ENCODE data around the gene NELL1. TPM values are rescaled to one million over a fixed set of nuclear protein-coding genes. Genes with fewer than 3 reads are reported as not detected.

The NELL1 gene
- total and polyA plus RNA-seq, 2 experiments from 2014 or later: 8.9 to 20.1 TPM

DNA sequence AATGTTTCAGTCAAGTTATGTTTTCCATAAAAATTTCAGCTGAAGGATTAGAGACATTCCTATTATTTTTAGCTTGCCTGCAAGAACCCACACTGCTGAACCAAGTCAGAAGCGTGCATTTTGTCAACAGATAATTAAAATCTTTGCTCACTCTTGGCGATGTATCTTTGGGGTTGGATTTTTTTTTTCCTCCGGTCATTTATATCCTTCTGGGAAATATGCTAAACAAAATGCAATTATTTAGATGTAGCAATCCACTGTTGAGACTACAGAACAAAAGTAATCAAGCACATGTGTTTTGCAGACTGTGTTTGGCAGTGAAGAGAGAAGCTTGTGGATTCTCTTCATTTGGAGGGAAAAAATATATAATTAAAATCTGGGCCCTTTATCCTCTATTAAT lies 15.3 kb upstream of the NELL1 start:
- no peak for DNase-seq (ENCODE audit: low spot score)
- Histone ChIP-seq H2AFZ (no peak overlapping the region), H3K4me2 (no peak overlapping the region), H3K4me1 (ENCODE audit: insufficient read depth) (peaks cover 3% of the 10 kb centered on the region), H4K20me1 (ENCODE audit: insufficient read depth, poor library complexity, severe bottlenecking) (no peaks in the 10 kb centered on the region), H3K9me3 (ENCODE audit: low read depth) (no peaks in the 10 kb centered on the region), H3K27me3 (peaks cover 26% of the 10 kb centered on the region), H3K4me3 (no peak overlapping the region), H3K27ac (no peak overlapping the region), H3K9me2 (replicated peaks; ENCODE audit: insufficient read depth) (no peaks in the 10 kb centered on the region), H3K36me3 (replicated peaks; ENCODE audit: insufficient read depth, low read depth) (no peaks in the 10 kb centered on the region), H3K79me2 (no peaks in the 10 kb centered on the region)
- 68% methylated on average over 3 of the region's 3 CpGs for WGBS (ENCODE audit: low lambda C conversion rate, missing lambda C conversion rate)
- TF ChIP-seq CTCF (IDR thresholded peaks at IDR 0.05; ENCODE audit: poor library complexity) (no peak), EZH2phosphoT487 (IDR thresholded peaks at IDR 0.05; ENCODE audit: low read depth, severe bottlenecking, unreplicated experiment) (no peak), EZH2 (IDR thresholded peaks at IDR 0.05; ENCODE audit: borderline replicate concordance) (no peak)

DNA sequence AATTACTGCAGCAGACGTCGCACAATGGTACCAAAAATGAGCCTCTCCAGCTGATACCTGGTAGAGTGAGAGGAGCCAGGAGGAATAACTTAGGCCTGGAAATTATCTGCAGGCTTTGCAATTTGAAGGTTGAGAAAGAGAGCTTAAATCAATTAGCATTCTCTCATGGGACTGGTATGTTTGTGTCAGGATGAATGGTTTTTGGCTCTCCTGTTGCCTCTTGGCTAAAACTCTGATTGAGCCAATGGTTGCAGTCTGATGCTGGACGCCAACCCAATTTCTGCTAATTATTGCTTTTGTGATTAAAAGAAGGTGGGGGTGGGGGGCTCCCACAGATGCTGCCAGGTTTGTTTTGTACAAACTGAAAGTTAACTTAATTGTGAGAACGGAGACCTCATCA lies 12.5 kb upstream of the NELL1 start:
- Histone ChIP-seq H4K20me1 (ENCODE audit: insufficient read depth, poor library complexity, severe bottlenecking) (no peaks in the 10 kb centered on the region), H3K9me2 (replicated peaks; ENCODE audit: insufficient read depth) (no peaks in the 10 kb centered on the region), H3K4me1 (ENCODE audit: insufficient read depth) (no peaks in the 10 kb centered on the region), H3K4me3 (no peak overlapping the region), H3K27ac (no peak overlapping the region), H3K9me3 (ENCODE audit: low read depth) (no peaks in the 10 kb centered on the region), H3K4me2 (no peak overlapping the region), H3K36me3 (replicated peaks; ENCODE audit: insufficient read depth, low read depth) (no peaks in the 10 kb centered on the region), H2AFZ (no peak overlapping the region), H3K79me2 (no peaks in the 10 kb centered on the region), H3K27me3 (peaks cover 26% of the 10 kb centered on the region)
- no peak for DNase-seq (ENCODE audit: low spot score)
- 74% methylated on average over 4 of the region's 4 CpGs for WGBS (ENCODE audit: low lambda C conversion rate, missing lambda C conversion rate)
- TF ChIP-seq EZH2 (IDR thresholded peaks at IDR 0.05; ENCODE audit: borderline replicate concordance) (no peak), CTCF (IDR thresholded peaks at IDR 0.05; ENCODE audit: poor library complexity) (no peak), EZH2phosphoT487 (IDR thresholded peaks at IDR 0.05; ENCODE audit: low read depth, severe bottlenecking, unreplicated experiment) (no peak)

DNA sequence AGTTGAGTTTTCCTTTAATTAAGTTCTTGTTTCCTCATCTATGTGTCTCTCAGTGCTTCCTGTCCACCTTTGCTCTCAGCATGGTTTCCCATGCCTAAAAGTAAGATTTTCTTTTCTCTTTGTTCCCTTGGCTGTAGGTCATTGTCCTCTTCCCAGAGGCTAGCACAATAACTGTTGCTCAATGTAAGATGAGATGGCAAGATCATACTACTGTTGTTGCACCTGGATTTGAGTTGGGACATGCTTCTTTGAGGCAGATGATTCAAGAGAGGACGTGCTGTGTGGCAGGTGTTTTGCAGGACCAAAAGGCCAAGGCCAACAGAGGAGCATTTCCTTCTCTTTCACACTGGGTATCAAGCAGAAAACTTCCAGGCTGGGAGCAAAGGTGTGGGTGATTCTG lies 11.3 kb upstream of the NELL1 start:
- H3K27me3 ChIP-seq: peaks cover 20% of the 10 kb centered on the region
- H4K20me1 ChIP-seq (ENCODE audit: insufficient read depth, poor library complexity, severe bottlenecking): no peaks in the 10 kb centered on the region
- H3K27ac ChIP-seq: no peak overlapping the region
- no peak for DNase-seq (ENCODE audit: low spot score)
- H2AFZ ChIP-seq: no peak overlapping the region
- no peaks in the 10 kb centered on the region for H3K79me2 ChIP-seq
- TF ChIP-seq CTCF (IDR thresholded peaks at IDR 0.05; ENCODE audit: poor library complexity) (no peak), EZH2 (IDR thresholded peaks at IDR 0.05; ENCODE audit: borderline replicate concordance) (no peak), EZH2phosphoT487 (IDR thresholded peaks at IDR 0.05; ENCODE audit: low read depth, severe bottlenecking, unreplicated experiment) (no peak)
- H3K9me3 ChIP-seq (ENCODE audit: low read depth): no peaks in the 10 kb centered on the region
- no peaks in the 10 kb centered on the region for H3K9me2 ChIP-seq (replicated peaks; ENCODE audit: insufficient read depth)
- 70% methylated on average over 1 of the region's 1 CpG for WGBS (ENCODE audit: low lambda C conversion rate, missing lambda C conversion rate)
- no peak overlapping the region for H3K4me3 ChIP-seq
- H3K4me1 ChIP-seq (ENCODE audit: insufficient read depth): no peaks in the 10 kb centered on the region
- H3K36me3 ChIP-seq (replicated peaks; ENCODE audit: insufficient read depth, low read depth): no peaks in the 10 kb centered on the region
- H3K4me2 ChIP-seq: no peak overlapping the region

- Histone ChIP-seq H3K9me2 (replicated peaks; ENCODE audit: insufficient read depth) (no peaks in the 10 kb centered on the region), H3K79me2 (no peaks in the 10 kb centered on the region), H3K27ac (no peak overlapping the region), H3K4me2 (no peak overlapping the region), H2AFZ (no peak overlapping the region), H3K4me3 (no peak overlapping the region), H3K4me1 (ENCODE audit: insufficient read depth) (no peaks in the 10 kb centered on the region), H4K20me1 (ENCODE audit: insufficient read depth, poor library complexity, severe bottlenecking) (no peaks in the 10 kb centered on the region), H3K27me3 (peaks cover 24% of the 10 kb centered on the region), H3K9me3 (ENCODE audit: low read depth) (no peaks in the 10 kb centered on the region), H3K36me3 (replicated peaks; ENCODE audit: insufficient read depth, low read depth) (no peaks in the 10 kb centered on the region)
- DNase-seq (ENCODE audit: low spot score): no peak
- WGBS (ENCODE audit: low lambda C conversion rate, missing lambda C conversion rate): 87% methylated on average over 3 of the region's 3 CpGs
- TF ChIP-seq EZH2phosphoT487 (IDR thresholded peaks at IDR 0.05; ENCODE audit: low read depth, severe bottlenecking, unreplicated experiment): no peak
- no peak for TF ChIP-seq EZH2 (IDR thresholded peaks at IDR 0.05; ENCODE audit: borderline replicate concordance)
- TF ChIP-seq CTCF (IDR thresholded peaks at IDR 0.05; ENCODE audit: poor library complexity): no peak
Observed at GRCh38 chr11:20661445-20661844, 7.9 kb upstream of the NELL1 start.

Data from hepatocyte (in vitro differentiated cells).